8988T (cell line): ENCODE measurements around the gene C1QL4.
A peak's percentile ranks its signal among the peaks of the same experiment; 100 is the strongest.
"Not testable (repeated sequence)": the region's sequence is repeated elsewhere in the genome, so short reads cannot be mapped to it uniquely, and the experiment has no call there.

Source experiments
- DNase-seq: peaks from one replicate; pipeline ENCODE4 v3.0.0; 2011

The C1QL4 gene

DNA sequence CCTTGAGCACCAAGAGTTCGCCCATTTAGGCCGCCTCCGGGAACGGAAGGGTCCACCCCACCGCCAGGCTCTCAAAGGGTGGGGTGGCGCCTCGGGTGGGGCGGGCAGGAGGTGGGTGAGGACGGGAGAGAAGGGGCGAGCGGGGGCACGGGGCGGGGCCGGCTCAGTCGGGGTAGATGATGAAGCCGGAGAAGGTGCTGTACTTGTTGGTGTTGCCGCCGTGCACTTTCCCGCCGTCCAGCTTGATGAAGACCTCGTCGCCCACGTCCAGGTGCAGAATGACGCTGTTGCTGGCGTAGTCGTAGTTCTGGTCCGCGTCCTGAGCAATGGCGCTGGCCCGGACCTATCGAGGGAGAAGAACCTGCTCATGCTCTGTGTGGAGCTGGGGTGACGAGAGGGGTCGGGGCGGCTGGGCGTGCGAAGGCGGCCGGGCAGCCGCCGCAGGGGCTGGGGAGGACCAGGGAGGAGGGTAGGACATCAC is 4.1 kb downstream of the C1QL4 start:
- DNase-seq = no peak

- DNase-seq = no peak
Observed at GRCh38 chr12:49332441-49332861, 4.5 kb downstream of the C1QL4 start.

DNA sequence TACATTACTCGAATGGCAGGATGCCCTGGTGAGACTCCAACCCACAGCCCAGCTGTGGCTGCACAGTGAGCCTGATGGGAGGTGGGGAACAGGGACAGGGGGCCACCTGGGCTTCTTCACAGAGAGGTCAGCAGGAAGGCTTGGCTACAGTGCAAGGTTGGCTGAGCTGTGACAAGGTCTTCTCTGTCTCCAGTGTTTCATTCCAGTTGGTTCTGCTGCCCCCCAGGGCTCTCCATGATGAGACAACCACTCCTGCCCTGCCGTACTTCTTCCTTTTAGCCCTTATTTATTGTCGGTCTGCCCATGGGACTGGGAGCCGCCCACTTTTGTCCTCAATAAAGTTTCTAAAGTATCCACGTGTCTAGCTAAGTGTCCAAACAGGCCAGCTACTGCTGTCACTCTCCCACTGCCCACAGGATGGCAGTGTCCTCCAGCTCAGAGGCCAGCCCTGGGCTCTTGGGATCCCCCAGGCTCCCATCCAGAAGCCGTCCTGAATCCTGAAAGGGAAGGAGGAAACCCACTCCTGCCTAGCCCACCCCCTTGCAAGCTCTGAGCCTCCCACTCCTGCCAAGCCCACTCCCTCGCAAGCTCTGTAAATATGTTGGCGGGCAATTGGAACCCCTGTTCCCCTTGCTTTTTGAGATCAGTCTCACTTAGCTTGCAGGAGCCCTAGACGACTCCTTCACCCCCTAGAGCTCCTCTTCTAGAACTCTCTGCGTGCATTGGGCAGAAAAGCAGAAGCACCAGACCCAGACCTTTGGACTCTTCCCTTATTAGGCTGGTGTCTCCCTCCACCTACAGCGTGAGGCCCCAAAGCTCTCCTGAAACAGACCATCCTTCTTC is 5.4 kb downstream of the C1QL4 start:
- peak; percentile 97 for DNase-seq

DNA sequence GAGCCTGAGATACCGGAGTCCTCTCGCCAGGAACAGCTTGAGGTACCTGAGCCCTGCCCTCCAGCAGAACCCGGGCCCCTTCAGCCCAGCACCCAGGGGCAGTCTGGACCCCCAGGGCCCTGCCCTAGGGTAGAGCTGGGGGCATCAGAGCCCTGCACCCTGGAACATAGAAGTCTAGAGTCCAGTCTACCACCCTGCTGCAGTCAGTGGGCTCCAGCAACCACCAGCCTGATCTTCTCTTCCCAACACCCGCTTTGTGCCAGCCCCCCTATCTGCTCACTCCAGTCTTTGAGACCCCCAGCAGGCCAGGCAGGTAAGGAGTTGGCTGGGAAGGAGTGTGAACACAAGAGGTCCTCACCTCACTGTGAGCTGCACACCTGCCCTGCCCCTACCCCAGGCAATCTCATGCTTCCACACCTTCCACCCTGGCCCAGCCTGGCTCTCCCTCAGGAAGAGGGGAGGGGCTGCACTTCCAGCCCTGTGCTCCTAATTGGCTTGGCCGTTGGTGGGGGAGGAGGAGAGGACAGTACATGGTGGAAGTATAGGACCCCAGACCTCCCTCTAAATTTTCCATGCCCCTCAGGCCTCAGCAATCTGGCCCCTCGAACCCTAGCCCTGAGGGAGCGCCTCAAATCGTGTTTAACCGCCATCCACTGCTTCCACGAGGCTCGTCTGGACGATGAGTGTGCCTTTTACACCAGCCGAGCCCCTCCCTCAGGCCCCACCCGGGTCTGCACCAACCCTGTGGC is 6.2 kb downstream of the C1QL4 start:
- no peak for DNase-seq

GRCh38 chr12:49330032-49330619 is 6.9 kb downstream of the C1QL4 start:
- DNase-seq = no peak

GRCh38 chr12:49328816-49329215 is 8.2 kb downstream of the C1QL4 start:
- no peak for DNase-seq

DNA sequence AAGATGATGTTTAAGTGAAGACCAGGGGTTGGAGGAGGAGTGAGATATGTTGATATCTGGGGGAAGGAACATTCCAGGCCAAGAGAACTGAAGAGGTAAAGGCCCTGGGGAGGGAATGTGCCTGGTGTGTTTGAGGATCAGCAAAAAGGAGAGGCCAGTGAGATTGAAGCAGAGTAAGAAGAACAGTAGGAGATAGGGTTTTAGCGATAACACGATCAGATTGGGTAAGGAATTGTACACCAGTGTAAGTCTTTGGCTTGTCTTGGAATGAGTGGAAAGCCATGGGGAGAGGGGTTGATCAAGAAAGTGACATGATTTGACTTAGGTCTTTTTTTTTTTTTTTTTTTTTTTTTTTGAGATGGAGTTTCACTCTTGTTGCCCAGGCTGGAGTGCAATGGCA is 9.1 kb downstream of the C1QL4 start:
- DNase-seq = no peak

DNA sequence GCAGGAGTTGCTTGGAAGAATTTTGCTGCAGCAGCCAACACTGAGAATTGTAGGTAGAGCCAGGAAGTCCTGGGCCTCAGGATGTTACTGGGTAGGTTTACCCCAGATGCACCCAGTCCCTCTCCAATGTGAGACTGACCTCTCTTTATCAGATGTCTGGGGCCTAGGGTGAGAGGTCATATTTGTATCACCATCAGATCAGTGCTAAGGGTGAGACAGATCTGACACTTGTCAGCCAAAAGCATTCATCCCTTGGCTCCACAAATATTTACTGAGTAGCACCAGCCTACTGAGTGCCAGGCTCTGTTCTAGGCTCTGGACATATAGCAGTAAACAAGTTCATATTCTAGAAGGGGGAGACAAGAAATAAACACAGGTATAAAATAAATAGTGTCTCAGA is 9.6 kb downstream of the C1QL4 start:
- DNase-seq = no peak

- no peak for DNase-seq
Observed at GRCh38 chr12:49325606-49326005, 11.4 kb downstream of the C1QL4 start.

- no peak for DNase-seq
Observed at GRCh38 chr12:49323524-49324097, 13.4 kb downstream of the C1QL4 start.

DNA sequence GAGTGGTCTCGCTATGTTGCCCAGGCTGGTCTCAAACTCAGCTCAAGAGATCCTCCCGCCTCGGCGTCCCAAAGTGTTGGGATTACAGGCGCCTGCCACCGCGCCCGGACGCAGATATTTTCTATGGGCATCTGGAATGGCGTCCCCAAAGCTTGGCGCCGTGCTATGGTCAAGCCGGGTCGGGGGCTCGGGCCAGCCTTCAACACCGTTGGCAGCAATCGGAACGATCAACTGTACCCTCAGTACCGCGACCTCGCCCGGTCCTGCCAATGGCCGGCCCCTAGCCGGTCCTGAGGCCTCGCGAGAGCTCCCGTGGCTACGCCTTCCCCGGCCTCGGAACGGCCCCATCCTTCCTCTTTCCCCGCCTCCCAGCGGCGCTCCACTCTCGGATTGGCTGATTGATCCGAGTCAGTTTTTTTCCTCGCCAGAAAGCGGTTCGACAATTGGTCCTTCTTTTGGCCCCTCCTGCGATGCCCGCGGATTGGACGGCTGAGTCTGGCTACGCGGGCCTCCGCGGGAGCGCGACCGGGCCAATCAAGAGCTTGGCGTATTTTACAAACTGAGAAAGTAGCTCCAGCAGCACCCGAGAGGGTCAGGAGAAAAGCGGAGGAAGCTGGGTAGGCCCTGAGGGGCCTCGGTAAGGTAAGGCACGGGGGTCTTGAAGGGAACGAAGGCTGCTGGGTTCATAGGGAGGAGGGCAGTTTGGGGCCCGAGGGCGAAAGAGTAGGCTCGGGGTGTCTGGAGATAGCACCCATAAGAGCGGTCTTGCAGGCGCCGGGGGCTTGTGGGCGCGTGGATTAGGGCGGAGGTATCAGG is 14.1 kb downstream of the C1QL4 start, which contains the start of gene TROAP:
Gene TROAP (plus strand): TSS at position 548 of the 816 bp plus-strand sequence. CDS start 354 bp downstream, outside the sequence.
- peak; percentile 97 for DNase-seq

- DNase-seq = no peak
Observed at GRCh38 chr12:49322367-49322707, 14.7 kb downstream of the C1QL4 start.

DNA sequence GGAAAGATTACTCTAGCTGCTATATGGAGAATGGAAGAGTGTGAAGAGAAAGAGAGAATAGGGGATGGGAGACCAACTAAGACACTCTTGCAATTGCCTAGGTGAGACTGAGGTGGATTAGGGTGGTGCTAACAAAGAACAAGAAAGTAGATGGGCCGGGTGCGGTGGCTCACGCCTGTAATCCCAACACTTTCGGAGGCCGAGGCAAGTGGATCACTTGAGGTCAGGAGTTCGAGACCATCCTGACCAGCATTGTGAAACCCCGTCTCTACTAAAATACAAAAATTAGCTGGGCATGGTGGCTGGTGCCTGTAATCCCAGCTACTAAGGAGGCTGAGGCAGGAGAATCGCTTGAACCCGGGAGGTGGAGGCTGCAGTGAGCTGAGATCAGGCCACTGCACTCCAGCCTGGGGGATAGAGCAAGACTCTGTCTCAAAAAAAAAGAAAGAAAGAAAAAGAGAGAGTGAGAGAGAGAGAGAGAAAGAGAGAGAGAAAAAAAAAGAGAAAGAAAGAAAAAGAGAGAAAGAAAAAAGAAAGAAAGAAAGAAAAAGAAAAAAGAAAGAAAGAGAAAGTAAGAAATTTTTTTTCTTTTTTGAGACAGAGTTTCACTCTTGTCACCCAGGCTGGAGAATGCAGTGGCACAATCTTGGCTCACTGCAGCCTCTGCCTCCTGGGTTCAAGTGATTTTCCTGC is 16.4 kb downstream of the C1QL4 start:
- DNase-seq = not testable (repeated sequence)

DNA sequence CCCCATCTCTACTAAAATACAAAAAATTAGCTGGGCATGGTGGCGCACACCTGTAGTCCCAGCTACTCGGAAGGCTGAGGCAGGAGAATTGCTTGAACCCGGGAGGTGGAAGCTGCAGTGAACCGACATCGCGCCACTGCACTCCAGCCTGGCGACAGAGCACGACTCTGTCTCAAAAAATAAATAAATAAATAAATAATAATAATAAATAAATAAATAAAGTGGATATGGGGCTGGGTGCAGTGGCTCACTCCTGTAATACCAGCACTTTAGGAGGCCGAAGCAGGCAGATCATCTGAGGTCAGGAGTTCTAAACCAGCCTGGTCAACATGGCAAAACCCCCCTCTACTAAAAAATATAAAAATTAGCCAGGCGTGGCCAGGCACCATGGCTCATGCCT is 19.9 kb downstream of the C1QL4 start:
- not testable (repeated sequence) for DNase-seq

DNA sequence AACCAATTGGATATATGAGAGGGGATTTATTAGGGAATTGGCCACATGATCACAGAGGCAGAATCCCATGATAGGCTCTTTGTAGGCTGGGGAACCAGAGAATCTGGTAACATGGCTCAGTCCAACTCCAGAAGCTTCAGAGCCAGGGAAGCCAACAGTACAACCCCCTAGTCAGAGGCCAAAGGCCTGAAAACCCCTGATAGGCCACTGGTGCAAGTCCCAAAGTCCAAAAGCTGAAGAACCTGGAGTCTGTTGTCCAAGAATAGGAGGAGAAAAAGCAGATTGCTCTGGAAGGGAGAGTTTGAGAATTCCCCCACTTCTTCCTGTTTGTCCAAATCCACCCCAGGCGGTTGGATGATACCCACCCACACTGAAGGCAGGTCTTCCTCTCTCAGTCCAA is 22.2 kb downstream of the C1QL4 start:
- DNase-seq = no peak

DNA sequence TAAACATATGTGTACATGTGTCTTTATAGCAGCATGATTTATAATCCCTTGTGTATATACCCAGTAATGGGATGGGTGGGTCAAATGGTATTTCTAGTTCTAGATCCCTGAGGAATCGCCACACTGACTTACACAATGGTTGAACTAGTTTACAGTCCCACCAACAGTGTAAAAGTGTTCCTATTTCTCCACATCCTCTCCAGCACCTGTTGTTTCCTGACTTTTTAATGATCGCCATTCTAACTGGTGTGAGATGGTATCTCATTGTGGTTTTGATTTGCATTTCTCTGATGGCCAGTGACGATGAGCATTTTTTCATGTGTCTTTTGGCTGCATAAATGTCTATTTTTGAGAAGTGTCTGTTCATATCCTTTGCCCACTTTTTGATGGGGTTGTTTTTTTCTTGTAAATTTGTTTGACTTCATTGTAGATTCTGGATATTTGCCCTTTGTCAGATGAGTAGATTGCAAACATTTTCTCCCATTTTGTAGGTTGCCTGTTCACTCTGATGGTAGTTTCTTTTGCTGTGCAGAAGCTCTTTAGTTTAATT is 26.5 kb downstream of the C1QL4 start:
- DNase-seq = not testable (repeated sequence)

DNA sequence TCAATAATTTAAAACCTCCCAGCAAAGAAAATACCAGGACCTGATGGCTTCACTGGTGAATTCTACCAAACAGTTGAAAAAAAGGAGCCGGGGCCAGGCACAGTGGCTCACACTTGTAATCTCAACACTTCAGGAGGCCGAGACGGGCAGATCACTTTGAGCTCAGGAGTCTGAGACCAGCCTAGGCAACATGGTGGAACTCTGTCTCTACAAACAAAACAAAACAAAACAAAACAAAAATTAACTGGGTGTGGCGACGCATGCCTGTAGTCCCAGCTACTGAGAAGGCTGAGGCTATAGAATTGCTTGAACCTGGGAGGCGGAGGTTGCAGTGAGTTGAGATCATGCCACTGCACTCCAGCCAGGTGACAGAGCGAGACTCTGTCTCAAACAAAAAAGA is 27.6 kb downstream of the C1QL4 start:
- DNase-seq = no peak

DNA sequence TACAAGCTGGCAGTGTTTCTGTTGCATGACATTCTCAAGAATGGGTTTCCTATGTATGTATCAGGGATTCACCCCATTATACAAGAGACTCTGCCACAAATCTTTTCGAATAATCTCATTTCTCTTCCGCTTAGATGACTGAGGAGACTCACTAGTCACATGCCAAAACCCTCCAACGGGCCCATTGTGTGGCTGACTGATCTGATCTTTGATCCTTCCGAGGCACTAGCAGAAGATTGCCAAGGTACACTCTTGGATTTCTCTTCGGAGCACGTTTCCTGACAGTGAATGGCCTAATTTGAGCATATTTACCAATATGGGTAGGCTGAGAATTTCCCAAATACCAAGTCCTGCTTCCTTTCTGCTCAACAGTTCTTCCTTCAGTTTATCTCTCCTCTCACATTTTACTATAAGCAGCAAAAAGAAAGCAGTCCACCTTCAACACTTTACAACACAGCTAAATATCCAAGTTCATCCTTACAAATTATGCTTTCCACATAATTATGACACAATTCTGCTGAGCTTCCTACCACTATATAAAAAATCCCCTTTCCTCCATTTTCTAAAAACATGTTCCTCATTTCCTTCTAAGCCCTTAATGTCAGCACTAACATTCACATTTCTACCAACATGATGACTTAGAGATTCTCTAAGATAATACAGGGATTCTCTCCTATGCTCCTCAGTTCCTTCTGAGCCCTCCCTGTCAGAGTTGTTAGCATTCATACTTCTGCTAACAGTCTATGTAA is 31.1 kb downstream of the C1QL4 start:
- no peak for DNase-seq

DNA sequence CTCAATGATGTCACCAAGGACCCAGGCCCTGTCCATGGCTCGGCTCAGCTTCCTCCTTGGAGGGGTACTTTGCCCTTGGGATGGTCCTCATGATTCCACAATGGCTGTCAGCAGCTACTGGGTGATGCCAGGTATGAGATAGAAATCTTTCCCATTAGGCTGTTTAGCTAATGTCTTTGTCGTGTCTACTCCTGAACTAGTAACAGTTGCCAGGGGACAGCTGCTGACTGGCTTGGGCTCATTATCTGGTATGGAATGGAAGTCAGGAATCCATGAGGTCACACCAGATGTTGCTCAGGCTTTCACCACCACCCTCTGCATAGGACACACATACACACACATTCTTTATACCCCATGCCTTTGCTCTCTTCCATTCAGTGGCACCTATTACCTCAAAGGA is 32.8 kb downstream of the C1QL4 start:
- DNase-seq = no peak

GRCh38 chr12:49301760-49302159 is 35.2 kb downstream of the C1QL4 start:
- DNase-seq = no peak

DNA sequence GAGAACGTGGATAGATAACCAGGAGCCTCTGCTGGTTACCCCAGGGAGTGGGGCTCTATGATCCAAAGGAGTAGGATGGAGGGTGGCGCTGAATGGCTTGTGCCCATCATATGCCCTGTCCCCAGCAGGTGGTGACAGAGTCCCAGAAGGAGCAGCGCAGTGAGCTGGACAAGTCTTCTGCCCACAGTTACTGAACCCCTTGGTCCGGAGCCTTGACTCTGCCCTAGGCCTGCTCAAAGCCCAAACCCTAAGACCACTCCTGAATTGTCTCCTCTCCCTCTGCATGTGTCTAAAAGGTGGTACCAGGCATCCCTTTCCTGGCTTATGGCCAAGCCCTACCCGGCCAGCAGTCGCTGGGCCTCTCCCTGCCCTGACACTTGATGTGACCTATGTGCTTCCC is 38.8 kb downstream of the C1QL4 start:
- no peak for DNase-seq
